HCT116 (cell line): ENCODE data around the gene CEMP1. TPM values are rescaled to one million over a fixed set of nuclear protein-coding genes. Genes with fewer than 3 reads are reported as not detected.

Experiments
- ATAC-seq: fragments of 200-7000 bp; cut with Tn5 transposase; 2 replicates; pipeline ENCODE4 v1.9.1; 2020; ENCODE audit warnings: mild to moderate bottlenecking, moderate library complexity
- BruUV-seq: library from RNA; stranded (reverse); fragments of 400-500 nt; replicated peaks from 2 replicates; lab custom pipeline; 2021; lab: Mats Ljungman, UMichigan
- CTCF ChIA-PET: fragments of 300-600 bp; sonication (Branson Sonifier 250); formaldehyde crosslinking; loops from one replicate; lab custom pipeline; 2021; ENCODE audit warnings: antibody characterized with exemption; lab: Charles Lee
- POLR2A ChIA-PET: fragments of 300-600, 350-600 bp; sonication (Branson Sonifier 250); formaldehyde crosslinking; loops from one replicate; lab custom pipeline; 2021; ENCODE audit warnings: antibody characterized with exemption; lab: Charles Lee
- RAD21 ChIA-PET, 2 experiments: fragments of 300-600 bp; sonication (Branson Sonifier 250); formaldehyde crosslinking; loops; one replicate each; lab custom pipeline; 2023; ENCODE audit warnings: low total read pairs in 2 of 2; ENCODE audit not compliant: uncharacterized antibody in 2 of 2, unreplicated experiment in 2 of 2, low non-redundant PET in 1 of 2; lab: Charles Lee
- DNase-seq: peaks from one replicate; pipeline ENCODE4 v3.0.0-alpha.2; 2010; ENCODE audit warnings: low read depth, low spot score
- H2AFZ ChIP-seq: fragments of 200-600 bp; shearing (Covaris generic), sonication (generic); 2 replicates; pipeline ENCODE4 v1.6.1; 2017; ENCODE audit warnings: low read depth, mixed run types, mixed read lengths, antibody characterized with exemption, low read length; ENCODE audit not compliant: poor library complexity, severe bottlenecking
- H3K27ac ChIP-seq: 2 replicates; pipeline ENCODE4 v1.5.1; 2012; ENCODE audit warnings: low read depth, low read length
- H3K27me3 ChIP-seq: fragments of 200-600 bp; sonication (generic); 2 replicates; pipeline ENCODE4 v1.6.1; 2016; ENCODE audit warnings: mixed run types, low read length, mixed read lengths; ENCODE audit not compliant: insufficient read depth
- H3K36me3 ChIP-seq, 2 experiments: fragments of 200-500 bp in 1 of 2; fragments of 200-600 bp in 1 of 2; sonication (Bioruptor generic) in 1 of 2; sonication (generic) in 1 of 2; 2 replicates each; pipeline versions ENCODE4 v1.5.1 to v1.6.1; 2014 to 2016; ENCODE audit warnings: low read length in 2 of 2, inconsistent platforms in 1 of 2, mixed read lengths in 1 of 2, mixed run types in 1 of 2; ENCODE audit not compliant: insufficient read depth in 2 of 2, control insufficient read depth in 1 of 2
- H3K4me1 ChIP-seq, 2 experiments: fragments of 200-600 bp in 1 of 2; sonication (generic) in 1 of 2; 2 replicates each; pipeline versions ENCODE4 v1.5.1 to v1.6.1; 2012 to 2017; ENCODE audit warnings: low read length in 2 of 2, inconsistent platforms in 1 of 2, mild to moderate bottlenecking in 1 of 2, mixed read lengths in 1 of 2, mixed run types in 1 of 2, moderate library complexity in 1 of 2; ENCODE audit not compliant: insufficient read depth in 2 of 2, control insufficient read depth in 1 of 2
- H3K4me2 ChIP-seq: fragments of 200-600 bp; sonication (generic); 2 replicates; pipeline ENCODE4 v1.6.1; 2017; ENCODE audit warnings: mixed run types, low read length, mixed read lengths
- H3K4me3 ChIP-seq, 2 experiments: fragments of 200-600 bp in 1 of 2; sonication (generic) in 1 of 2; replicated peaks in 1 of 2; 2 replicates each; pipeline ENCODE4 v1.5.1; 2011 to 2016; ENCODE audit warnings: low read length in 2 of 2, control low read depth in 1 of 2, low read depth in 1 of 2, mild to moderate bottlenecking in 1 of 2, mixed read lengths in 1 of 2, mixed run types in 1 of 2
- H3K79me2 ChIP-seq: fragments of 200-600 bp; sonication (generic); 2 replicates; pipeline ENCODE4 v1.6.1; 2017; ENCODE audit warnings: mild to moderate bottlenecking, mixed run types, low read length, moderate library complexity, mixed read lengths; ENCODE audit not compliant: insufficient read depth
- H3K9ac ChIP-seq: fragments of 200-600 bp; sonication (generic); 2 replicates; pipeline ENCODE4 v1.6.1; 2016; ENCODE audit warnings: low read length, mixed read lengths
- H3K9me2 ChIP-seq: fragments of 200-600 bp; sonication (generic), shearing (Covaris generic); 2 replicates; pipeline ENCODE4 v1.6.1; 2017; ENCODE audit warnings: mixed run types, mild to moderate bottlenecking, moderate library complexity; ENCODE audit not compliant: insufficient read depth
- H3K9me3 ChIP-seq, 2 experiments: fragments of 200-500 bp in 1 of 2; fragments of 200-600 bp in 1 of 2; sonication (Bioruptor generic) in 1 of 2; sonication (generic) in 1 of 2; 2 replicates each; pipeline ENCODE4 v1.6.1; 2014 to 2017; ENCODE audit warnings: low read length in 2 of 2, mixed read lengths in 2 of 2, inconsistent platforms in 1 of 2, low read depth in 1 of 2, mild to moderate bottlenecking in 1 of 2, mixed run types in 1 of 2, moderate library complexity in 1 of 2; ENCODE audit not compliant: control insufficient read depth in 1 of 2, insufficient read depth in 1 of 2
- H4K20me1 ChIP-seq: fragments of 200-600 bp; sonication (generic), shearing (Covaris generic); 2 replicates; pipeline ENCODE4 v1.6.1; 2017; ENCODE audit warnings: mixed run types, mild to moderate bottlenecking, moderate library complexity; ENCODE audit not compliant: insufficient read depth
- CBX3 ChIP-seq: IDR thresholded peaks from 2 replicates; pipeline ENCODE4 v1.6.1; 2012; ENCODE audit warnings: low read depth
- EZH2 ChIP-seq: fragments of 200-600 bp; sonication (generic); IDR thresholded peaks from 2 replicates; pipeline ENCODE4 v1.6.1; 2017; ENCODE audit warnings: antibody characterized with exemption, mixed run types
- EZH2phosphoT487 ChIP-seq: fragments of 200-600 bp; IDR thresholded peaks from 2 replicates; pipeline ENCODE4 v1.6.1; 2018; ENCODE audit warnings: antibody characterized with exemption, borderline replicate concordance
- FOSL1 ChIP-seq: IDR thresholded peaks from 2 replicates; pipeline ENCODE4 v1.6.1; 2012; ENCODE audit warnings: low read depth
- JUND ChIP-seq: IDR thresholded peaks from 2 replicates; pipeline ENCODE4 v1.6.1; 2012
- POLR2A ChIP-seq: IDR thresholded peaks from 2 replicates; pipeline ENCODE4 v1.7.0; 2011; ENCODE audit warnings: borderline replicate concordance; ENCODE audit not compliant: insufficient read depth, insufficient read length; ENCODE audit errors: extremely low read depth
- POLR2AphosphoS5 ChIP-seq: IDR thresholded peaks from 2 replicates; pipeline ENCODE4 v1.6.1; 2011; ENCODE audit warnings: mild to moderate bottlenecking, low read depth, low read length, moderate library complexity
- RAD21 ChIP-seq: IDR thresholded peaks from 2 replicates; pipeline ENCODE4 v1.6.1; 2012; ENCODE audit warnings: low read depth, mild to moderate bottlenecking
- SIN3A ChIP-seq: IDR thresholded peaks from 2 replicates; pipeline ENCODE4 v1.6.1; 2012; ENCODE audit warnings: low read depth
- SRF ChIP-seq: IDR thresholded peaks from 2 replicates; pipeline ENCODE4 v1.6.1; 2012; ENCODE audit warnings: low read depth
- TCF7L2 ChIP-seq: IDR thresholded peaks from 2 replicates; pipeline ENCODE4 v1.7.0; 2011; ENCODE audit warnings: borderline replicate concordance, inconsistent platforms; ENCODE audit not compliant: insufficient read depth, insufficient read length; ENCODE audit errors: extremely low read depth
- ZFX ChIP-seq: fragments of 450-650 bp; IDR thresholded peaks from 2 replicates; pipeline ENCODE4 v1.6.1; 2017
- ZNF274 ChIP-seq: fragments of 200-500 bp; sonication (Bioruptor generic); IDR thresholded peaks from 2 replicates; pipeline ENCODE4 v1.6.1; 2014; ENCODE audit warnings: mild to moderate bottlenecking, low read depth, low read length, inconsistent platforms
- intact Hi-C: fragments of 100-400 bp; cut with micrococcal nuclease; formaldehyde crosslinking; loops from 2 replicates; pipeline ENCODE4 v1.10.0; 2022
- total RNA-seq: library from RNA; stranded (reverse); gene quantifications from one replicate; pipeline ENCODE4 v1.2.1, GENCODE V29; 2021; ENCODE audit not compliant: unreplicated experiment
- TF ChIP-seq, protein P1 (sequence below): IDR thresholded peaks from 2 replicates; pipeline ENCODE4 v1.6.1; 2012
- TF ChIP-seq, protein P2 (sequence below): IDR thresholded peaks from 2 replicates; pipeline ENCODE4 v1.6.1; 2012; ENCODE audit warnings: low read depth
- TF ChIP-seq, protein P3 (sequence below): IDR thresholded peaks from 2 replicates; pipeline ENCODE4 v1.6.1; 2012
- TF ChIP-seq, protein P4 (sequence below), 3 experiments: fragments of 200-600 bp in 1 of 3; sonication (generic) in 1 of 3; IDR thresholded peaks in 2 of 3; conservative IDR thresholded peaks in 1 of 3; 2 replicates each; pipeline ENCODE4 v1.5.1; 2012 to 2017; ENCODE audit warnings: low read depth in 2 of 3, low read length in 2 of 3, antibody characterized with exemption in 1 of 3, borderline replicate concordance in 1 of 3, control low read depth in 1 of 3, mild to moderate bottlenecking in 1 of 3, mixed read lengths in 1 of 3, mixed run types in 1 of 3, moderate library complexity in 1 of 3; ENCODE audit not compliant: insufficient read depth in 1 of 3
- TF ChIP-seq, protein P5 (sequence below): IDR thresholded peaks from 2 replicates; pipeline ENCODE4 v1.6.1; 2011; ENCODE audit warnings: mild to moderate bottlenecking, low read length, moderate library complexity; ENCODE audit not compliant: insufficient replicate concordance; ENCODE audit errors: extremely low read depth

CEMP1 gene
- total RNA-seq, 1 experiment from 2014 or later, result 0.32 TPM

DNA sequence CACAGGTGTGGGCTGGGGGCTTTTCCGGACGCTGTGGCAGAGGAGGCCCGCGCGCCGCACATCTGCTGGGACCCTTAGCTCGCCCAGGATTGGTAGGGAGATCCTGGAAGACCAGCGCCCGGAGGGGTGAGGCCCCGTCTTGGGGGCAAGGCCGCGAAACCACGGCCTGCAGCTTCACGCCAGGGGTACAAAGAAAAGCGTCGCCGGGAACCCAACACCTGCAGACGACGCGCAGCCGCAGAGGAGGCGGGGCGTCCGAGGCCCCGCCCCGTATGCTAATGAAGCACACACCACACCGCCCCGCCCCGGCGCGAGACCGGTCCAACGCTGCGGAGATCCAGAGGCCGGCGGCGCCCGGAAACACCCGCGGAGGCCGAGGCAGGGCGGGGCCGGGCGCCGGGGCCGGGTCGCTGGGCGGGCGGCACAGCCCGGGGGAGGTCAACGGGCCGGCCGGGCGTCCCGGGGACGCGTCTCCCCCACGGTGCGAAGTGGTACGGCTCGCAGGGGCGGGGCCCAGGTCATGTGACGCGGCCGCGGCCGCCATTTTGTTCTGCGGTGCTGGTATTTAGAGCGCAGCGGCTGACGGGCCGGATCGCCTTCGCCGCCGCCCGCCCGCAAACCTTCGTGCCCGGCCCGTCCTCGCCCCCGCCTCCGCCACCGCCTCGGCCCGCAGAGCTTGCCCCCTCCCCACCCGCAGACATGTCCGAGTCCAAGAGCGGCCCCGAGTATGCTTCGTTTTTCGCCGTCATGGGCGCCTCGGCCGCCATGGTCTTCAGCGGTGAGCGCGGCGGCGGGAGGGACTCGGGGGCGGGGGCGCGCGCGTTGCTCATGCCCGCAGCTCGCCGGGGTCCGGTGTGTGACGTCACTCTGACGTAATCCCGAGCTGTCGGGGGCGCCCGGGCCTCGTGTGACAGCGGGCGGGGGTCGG is 17.5 kb downstream of the CEMP1 start, which contains the start of gene ATP6V0C:
Gene ATP6V0C (plus strand): TSS at position 548 of the 928 bp plus-strand sequence. CDS start 152 bp downstream, at position 700.
- no peaks in the 10 kb centered on the region for H3K9me3 ChIP-seq
- CTCF ChIA-PET, result no interaction called here
- H3K79me2 ChIP-seq, result peaks cover 49% of the 10 kb centered on the region
- no TSS peak for BruUV-seq
- RAD21 ChIA-PET, result no interaction called here
- no peaks in the 10 kb centered on the region for H3K27me3 ChIP-seq
- H3K36me3 ChIP-seq, result no peaks in the 10 kb centered on the region
- H3K4me1 ChIP-seq, result peaks cover 20 to 39% of the 10 kb centered on the region in 2 experiments
- intact Hi-C loops, result no loop called here
- H3K4me3 ChIP-seq, result peak within 1 kb of the TSS; percentile 86 to 95
- DNase-seq, result peak; percentile 77
- H4K20me1 ChIP-seq, result peaks cover 5% of the 10 kb centered on the region; the same call in 1 of the 2 replicates
- H3K27ac ChIP-seq, result peak within 1 kb of the TSS; percentile 98
- H2AFZ ChIP-seq, result no peak within 1 kb of the TSS
- peak; percentile 92 for ATAC-seq
- peak within 1 kb of the TSS; percentile 95 for H3K9ac ChIP-seq
- peak within 1 kb of the TSS; percentile 98 for H3K4me2 ChIP-seq
- POLR2A ChIA-PET, result no interaction called here
- no peaks in the 10 kb centered on the region for H3K9me2 ChIP-seq
- TF ChIP-seq EZH2 (no peak), POLR2A (peak; percentile 53), TCF7L2 (no peak), SRF (no peak), POLR2AphosphoS5 (peak; percentile 94), ZFX (peak; percentile 33; the same call in 1 of the 2 replicates), EZH2phosphoT487 (no peak), CBX3 (no peak), SIN3A (peak; percentile 81; the same call in 1 of the 2 replicates), RAD21 (no peak), FOSL1 (no peak), ZNF274 (no peak), JUND (no peak; the same call in 1 of the 2 replicates)
- TF ChIP-seq, protein P1, sequence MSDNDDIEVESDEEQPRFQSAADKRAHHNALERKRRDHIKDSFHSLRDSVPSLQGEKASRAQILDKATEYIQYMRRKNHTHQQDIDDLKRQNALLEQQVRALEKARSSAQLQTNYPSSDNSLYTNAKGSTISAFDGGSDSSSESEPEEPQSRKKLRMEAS, result no peak
- TF ChIP-seq, protein P2, sequence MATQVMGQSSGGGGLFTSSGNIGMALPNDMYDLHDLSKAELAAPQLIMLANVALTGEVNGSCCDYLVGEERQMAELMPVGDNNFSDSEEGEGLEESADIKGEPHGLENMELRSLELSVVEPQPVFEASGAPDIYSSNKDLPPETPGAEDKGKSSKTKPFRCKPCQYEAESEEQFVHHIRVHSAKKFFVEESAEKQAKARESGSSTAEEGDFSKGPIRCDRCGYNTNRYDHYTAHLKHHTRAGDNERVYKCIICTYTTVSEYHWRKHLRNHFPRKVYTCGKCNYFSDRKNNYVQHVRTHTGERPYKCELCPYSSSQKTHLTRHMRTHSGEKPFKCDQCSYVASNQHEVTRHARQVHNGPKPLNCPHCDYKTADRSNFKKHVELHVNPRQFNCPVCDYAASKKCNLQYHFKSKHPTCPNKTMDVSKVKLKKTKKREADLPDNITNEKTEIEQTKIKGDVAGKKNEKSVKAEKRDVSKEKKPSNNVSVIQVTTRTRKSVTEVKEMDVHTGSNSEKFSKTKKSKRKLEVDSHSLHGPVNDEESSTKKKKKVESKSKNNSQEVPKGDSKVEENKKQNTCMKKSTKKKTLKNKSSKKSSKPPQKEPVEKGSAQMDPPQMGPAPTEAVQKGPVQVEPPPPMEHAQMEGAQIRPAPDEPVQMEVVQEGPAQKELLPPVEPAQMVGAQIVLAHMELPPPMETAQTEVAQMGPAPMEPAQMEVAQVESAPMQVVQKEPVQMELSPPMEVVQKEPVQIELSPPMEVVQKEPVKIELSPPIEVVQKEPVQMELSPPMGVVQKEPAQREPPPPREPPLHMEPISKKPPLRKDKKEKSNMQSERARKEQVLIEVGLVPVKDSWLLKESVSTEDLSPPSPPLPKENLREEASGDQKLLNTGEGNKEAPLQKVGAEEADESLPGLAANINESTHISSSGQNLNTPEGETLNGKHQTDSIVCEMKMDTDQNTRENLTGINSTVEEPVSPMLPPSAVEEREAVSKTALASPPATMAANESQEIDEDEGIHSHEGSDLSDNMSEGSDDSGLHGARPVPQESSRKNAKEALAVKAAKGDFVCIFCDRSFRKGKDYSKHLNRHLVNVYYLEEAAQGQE, result no peak
- TF ChIP-seq, protein P3, sequence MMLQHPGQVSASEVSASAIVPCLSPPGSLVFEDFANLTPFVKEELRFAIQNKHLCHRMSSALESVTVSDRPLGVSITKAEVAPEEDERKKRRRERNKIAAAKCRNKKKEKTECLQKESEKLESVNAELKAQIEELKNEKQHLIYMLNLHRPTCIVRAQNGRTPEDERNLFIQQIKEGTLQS, result no peak
- TF ChIP-seq, protein P4, sequence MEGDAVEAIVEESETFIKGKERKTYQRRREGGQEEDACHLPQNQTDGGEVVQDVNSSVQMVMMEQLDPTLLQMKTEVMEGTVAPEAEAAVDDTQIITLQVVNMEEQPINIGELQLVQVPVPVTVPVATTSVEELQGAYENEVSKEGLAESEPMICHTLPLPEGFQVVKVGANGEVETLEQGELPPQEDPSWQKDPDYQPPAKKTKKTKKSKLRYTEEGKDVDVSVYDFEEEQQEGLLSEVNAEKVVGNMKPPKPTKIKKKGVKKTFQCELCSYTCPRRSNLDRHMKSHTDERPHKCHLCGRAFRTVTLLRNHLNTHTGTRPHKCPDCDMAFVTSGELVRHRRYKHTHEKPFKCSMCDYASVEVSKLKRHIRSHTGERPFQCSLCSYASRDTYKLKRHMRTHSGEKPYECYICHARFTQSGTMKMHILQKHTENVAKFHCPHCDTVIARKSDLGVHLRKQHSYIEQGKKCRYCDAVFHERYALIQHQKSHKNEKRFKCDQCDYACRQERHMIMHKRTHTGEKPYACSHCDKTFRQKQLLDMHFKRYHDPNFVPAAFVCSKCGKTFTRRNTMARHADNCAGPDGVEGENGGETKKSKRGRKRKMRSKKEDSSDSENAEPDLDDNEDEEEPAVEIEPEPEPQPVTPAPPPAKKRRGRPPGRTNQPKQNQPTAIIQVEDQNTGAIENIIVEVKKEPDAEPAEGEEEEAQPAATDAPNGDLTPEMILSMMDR (IDR thresholded peaks at IDR 0.05 in 2 of 3, conservative IDR thresholded peaks at IDR 0.05 in 1 of 3; ENCODE audit: borderline replicate concordance in 1 of 3, insufficient read depth in 1 of 3, low read depth in 2 of 3, low read length in 2 of 3), result no peak
- TF ChIP-seq, protein P5, sequence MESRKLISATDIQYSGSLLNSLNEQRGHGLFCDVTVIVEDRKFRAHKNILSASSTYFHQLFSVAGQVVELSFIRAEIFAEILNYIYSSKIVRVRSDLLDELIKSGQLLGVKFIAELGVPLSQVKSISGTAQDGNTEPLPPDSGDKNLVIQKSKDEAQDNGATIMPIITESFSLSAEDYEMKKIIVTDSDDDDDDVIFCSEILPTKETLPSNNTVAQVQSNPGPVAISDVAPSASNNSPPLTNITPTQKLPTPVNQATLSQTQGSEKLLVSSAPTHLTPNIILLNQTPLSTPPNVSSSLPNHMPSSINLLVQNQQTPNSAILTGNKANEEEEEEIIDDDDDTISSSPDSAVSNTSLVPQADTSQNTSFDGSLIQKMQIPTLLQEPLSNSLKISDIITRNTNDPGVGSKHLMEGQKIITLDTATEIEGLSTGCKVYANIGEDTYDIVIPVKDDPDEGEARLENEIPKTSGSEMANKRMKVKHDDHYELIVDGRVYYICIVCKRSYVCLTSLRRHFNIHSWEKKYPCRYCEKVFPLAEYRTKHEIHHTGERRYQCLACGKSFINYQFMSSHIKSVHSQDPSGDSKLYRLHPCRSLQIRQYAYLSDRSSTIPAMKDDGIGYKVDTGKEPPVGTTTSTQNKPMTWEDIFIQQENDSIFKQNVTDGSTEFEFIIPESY, result no peak
